ENCODE results near the gene FAM210B. TPM values are rescaled to one million over a fixed set of nuclear protein-coding genes. Genes with fewer than 3 reads are reported as not detected.

Gene FAM210B
- total and polyA plus RNA-seq, 2 of the 13 experiments (the other 11 are each of a cell fraction or from before 2014, with no cell fraction given), result 75.9 to 107 TPM

GRCh38 chr20:56411759-56412472 is 53.1 kb downstream of the FAM210B start, which contains the start of gene CASS4 (continued):
- TF ChIP-seq FUBP1 (CRISPR knock-in tag; IDR thresholded peaks at IDR 0.05; ENCODE audit: borderline replicate concordance) (no peak), RBM22 (optimal IDR thresholded peaks at IDR 0.05; ENCODE audit: low read length) (no peak), HOMEZ (CRISPR knock-in tag; IDR thresholded peaks at IDR 0.05; ENCODE audit: low read depth) (no peak), ZNF652 (CRISPR knock-in tag; IDR thresholded peaks at IDR 0.05; ENCODE audit: borderline replicate concordance, low read depth) (no peak), ZNF281 (CRISPR knock-in tag; IDR thresholded peaks at IDR 0.05; ENCODE audit: borderline replicate concordance) (no peak), HOXA7 (CRISPR knock-in tag; IDR thresholded peaks at IDR 0.05) (no peak), ZNF891 (CRISPR knock-in tag; IDR thresholded peaks at IDR 0.05) (no peak), AGO1 (IDR thresholded peaks at IDR 0.05; ENCODE audit: low read depth, low read length, poor library complexity, severe bottlenecking) (no peak), KLF6 (CRISPR knock-in tag; IDR thresholded peaks at IDR 0.05) (no peak), ZNF629 (CRISPR knock-in tag; conservative IDR thresholded peaks at IDR 0.05) (peak; percentile 41; the same call in 1 of the 2 replicates), ZNF232 (CRISPR knock-in tag; IDR thresholded peaks at IDR 0.05; ENCODE audit: borderline replicate concordance) (peak; percentile 53; the same call in 1 of the 2 replicates), MTF2 (CRISPR knock-in tag; IDR thresholded peaks at IDR 0.05; ENCODE audit: borderline replicate concordance) (no peak)
- TF ChIP-seq, protein P1, sequence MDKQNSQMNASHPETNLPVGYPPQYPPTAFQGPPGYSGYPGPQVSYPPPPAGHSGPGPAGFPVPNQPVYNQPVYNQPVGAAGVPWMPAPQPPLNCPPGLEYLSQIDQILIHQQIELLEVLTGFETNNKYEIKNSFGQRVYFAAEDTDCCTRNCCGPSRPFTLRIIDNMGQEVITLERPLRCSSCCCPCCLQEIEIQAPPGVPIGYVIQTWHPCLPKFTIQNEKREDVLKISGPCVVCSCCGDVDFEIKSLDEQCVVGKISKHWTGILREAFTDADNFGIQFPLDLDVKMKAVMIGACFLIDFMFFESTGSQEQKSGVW (CRISPR knock-in tag; IDR thresholded peaks at IDR 0.05; ENCODE audit: borderline replicate concordance), result no peak
- TF ChIP-seq, protein P2, sequence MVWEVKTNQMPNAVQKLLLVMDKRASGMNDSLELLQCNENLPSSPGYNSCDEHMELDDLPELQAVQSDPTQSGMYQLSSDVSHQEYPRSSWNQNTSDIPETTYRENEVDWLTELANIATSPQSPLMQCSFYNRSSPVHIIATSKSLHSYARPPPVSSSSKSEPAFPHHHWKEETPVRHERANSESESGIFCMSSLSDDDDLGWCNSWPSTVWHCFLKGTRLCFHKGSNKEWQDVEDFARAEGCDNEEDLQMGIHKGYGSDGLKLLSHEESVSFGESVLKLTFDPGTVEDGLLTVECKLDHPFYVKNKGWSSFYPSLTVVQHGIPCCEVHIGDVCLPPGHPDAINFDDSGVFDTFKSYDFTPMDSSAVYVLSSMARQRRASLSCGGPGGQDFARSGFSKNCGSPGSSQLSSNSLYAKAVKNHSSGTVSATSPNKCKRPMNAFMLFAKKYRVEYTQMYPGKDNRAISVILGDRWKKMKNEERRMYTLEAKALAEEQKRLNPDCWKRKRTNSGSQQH (CRISPR knock-in tag; IDR thresholded peaks at IDR 0.05; ENCODE audit: low read depth), result no peak
- TF ChIP-seq, protein P3, sequence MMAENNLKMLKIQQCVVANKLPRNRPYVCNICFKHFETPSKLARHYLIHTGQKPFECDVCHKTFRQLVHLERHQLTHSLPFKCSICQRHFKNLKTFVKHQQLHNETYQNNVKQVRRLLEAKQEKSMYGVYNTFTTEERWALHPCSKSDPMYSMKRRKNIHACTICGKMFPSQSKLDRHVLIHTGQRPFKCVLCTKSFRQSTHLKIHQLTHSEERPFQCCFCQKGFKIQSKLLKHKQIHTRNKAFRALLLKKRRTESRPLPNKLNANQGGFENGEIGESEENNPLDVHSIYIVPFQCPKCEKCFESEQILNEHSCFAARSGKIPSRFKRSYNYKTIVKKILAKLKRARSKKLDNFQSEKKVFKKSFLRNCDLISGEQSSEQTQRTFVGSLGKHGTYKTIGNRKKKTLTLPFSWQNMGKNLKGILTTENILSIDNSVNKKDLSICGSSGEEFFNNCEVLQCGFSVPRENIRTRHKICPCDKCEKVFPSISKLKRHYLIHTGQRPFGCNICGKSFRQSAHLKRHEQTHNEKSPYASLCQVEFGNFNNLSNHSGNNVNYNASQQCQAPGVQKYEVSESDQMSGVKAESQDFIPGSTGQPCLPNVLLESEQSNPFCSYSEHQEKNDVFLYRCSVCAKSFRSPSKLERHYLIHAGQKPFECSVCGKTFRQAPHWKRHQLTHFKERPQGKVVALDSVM (CRISPR knock-in tag; IDR thresholded peaks at IDR 0.05), result 0 out of 2 replicates have a peak, but pooled peaks have one; percentile 3
- TF ChIP-seq, protein P4, sequence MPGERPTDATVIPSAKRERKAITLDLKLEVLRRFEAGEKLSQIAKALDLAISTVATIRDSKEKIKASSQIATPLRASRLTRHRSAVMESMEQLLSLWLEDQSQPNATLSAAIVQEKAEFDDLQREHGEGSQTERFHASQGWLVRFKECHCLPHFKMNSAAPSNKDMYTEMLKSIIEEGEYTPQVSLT (CRISPR knock-in tag; IDR thresholded peaks at IDR 0.05; ENCODE audit: borderline replicate concordance, low read depth), result no peak
